Uterus (tissue), 2 donors: ENCODE results near the gene PSMD13.

ENCODE experiments used
- POLR2A ChIP-seq, 2 donors: fragments of 450-650 bp; IDR thresholded peaks; one replicate each; pipeline ENCODE4 v1.6.1; 2016; ENCODE audit warnings: antibody characterized with exemption in 2 of 2, mild to moderate bottlenecking in 1 of 2, moderate library complexity in 1 of 2
- TF ChIP-seq, protein P1 (sequence below), 4 experiments: fragments of 200-600 bp in 2 of 4; fragments of 450-650 bp in 2 of 4; sonication (generic) in 2 of 4; IDR thresholded peaks; one replicate each; pipeline ENCODE4 v1.5.1; 2016 to 2019; ENCODE audit warnings: antibody characterized with exemption in 4 of 4, mild to moderate bottlenecking in 2 of 4, moderate library complexity in 1 of 4

DNA sequence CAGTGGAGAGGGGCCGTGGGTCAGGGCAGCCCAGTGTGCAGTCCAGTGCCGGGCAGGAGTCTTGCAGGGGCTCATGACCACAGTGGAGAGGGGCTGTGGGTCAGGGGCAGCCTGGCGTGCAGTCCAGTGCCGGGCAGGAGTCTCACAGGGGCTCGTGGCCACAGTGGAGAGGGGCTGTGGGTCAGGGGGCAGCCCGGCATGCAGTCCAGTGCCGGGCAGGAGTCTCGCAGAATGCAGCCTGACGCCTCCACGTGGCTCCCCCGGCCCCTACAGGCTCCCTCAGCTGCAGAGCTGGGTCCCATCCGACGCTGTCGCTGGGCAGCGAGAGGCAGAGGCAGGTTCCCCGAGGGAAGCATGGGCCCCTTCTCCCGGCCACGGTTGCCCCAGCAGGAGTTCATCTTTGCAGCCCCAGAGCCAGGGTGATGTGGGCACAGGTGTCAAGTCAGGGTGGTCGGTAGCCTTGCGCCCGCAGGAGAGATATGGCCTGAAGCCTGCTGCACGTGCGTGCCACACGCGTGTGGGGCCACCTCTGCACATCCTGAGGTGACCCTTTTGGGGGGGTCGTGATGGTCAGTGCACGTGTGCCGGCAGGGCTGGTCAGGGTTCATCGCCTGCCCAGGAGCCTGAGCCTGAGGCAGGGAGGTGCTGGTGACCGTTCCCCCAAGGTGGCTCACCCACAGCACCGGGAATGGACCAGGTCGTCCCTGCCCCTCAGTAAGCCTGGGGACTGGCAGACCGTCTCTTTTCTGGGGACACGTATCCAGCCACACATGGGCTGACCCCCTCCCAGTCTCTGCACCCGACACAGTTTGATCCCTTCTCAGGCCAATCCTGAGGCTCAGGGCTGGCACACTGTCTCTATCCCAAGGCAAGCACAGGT lies 59.6 kb downstream of the PSMD13 start:
- TF ChIP-seq, protein P1, sequence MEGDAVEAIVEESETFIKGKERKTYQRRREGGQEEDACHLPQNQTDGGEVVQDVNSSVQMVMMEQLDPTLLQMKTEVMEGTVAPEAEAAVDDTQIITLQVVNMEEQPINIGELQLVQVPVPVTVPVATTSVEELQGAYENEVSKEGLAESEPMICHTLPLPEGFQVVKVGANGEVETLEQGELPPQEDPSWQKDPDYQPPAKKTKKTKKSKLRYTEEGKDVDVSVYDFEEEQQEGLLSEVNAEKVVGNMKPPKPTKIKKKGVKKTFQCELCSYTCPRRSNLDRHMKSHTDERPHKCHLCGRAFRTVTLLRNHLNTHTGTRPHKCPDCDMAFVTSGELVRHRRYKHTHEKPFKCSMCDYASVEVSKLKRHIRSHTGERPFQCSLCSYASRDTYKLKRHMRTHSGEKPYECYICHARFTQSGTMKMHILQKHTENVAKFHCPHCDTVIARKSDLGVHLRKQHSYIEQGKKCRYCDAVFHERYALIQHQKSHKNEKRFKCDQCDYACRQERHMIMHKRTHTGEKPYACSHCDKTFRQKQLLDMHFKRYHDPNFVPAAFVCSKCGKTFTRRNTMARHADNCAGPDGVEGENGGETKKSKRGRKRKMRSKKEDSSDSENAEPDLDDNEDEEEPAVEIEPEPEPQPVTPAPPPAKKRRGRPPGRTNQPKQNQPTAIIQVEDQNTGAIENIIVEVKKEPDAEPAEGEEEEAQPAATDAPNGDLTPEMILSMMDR (IDR thresholded peaks at IDR 0.05), result no peak
- no peak for TF ChIP-seq POLR2A (IDR thresholded peaks at IDR 0.05)
